PC-9 (cell line): ENCODE results near the gene EEA1.
"Not testable (repeated sequence)": the region's sequence is repeated elsewhere in the genome, so short reads cannot be mapped to it uniquely, and the experiment has no call there.

Source experiments
- CTCF ChIP-seq: fragments of 200-600 bp; sonication (generic); conservative IDR thresholded peaks from 2 replicates; pipeline ENCODE4 v1.6.1; 2017; ENCODE audit warnings: mixed run types, antibody characterized with exemption, mild to moderate bottlenecking, moderate library complexity
- EZH2 ChIP-seq: fragments of 200-600 bp; sonication (generic); IDR thresholded peaks from 2 replicates; pipeline ENCODE4 v1.8.0; 2017; ENCODE audit warnings: antibody characterized with exemption, low read depth

- not testable (repeated sequence) for TF ChIP-seq CTCF, EZH2
Measured at GRCh38 chr12:92749691-92750090, 179.4 kb downstream of the EEA1 start.
